Measurements from ENCODE around the gene XK. TPM values are rescaled to one million over a fixed set of nuclear protein-coding genes. Genes with fewer than 3 reads are reported as not detected.
"Not testable (repeated sequence)": the region's sequence is repeated elsewhere in the genome, so short reads cannot be mapped to it uniquely, and the experiment has no call there.

Gene XK
- total RNA-seq (2014; rRNA removed; shearing (Covaris generic); ENCODE audit: low replicate concordance): 0.04 TPM in 2 replicates

DNA sequence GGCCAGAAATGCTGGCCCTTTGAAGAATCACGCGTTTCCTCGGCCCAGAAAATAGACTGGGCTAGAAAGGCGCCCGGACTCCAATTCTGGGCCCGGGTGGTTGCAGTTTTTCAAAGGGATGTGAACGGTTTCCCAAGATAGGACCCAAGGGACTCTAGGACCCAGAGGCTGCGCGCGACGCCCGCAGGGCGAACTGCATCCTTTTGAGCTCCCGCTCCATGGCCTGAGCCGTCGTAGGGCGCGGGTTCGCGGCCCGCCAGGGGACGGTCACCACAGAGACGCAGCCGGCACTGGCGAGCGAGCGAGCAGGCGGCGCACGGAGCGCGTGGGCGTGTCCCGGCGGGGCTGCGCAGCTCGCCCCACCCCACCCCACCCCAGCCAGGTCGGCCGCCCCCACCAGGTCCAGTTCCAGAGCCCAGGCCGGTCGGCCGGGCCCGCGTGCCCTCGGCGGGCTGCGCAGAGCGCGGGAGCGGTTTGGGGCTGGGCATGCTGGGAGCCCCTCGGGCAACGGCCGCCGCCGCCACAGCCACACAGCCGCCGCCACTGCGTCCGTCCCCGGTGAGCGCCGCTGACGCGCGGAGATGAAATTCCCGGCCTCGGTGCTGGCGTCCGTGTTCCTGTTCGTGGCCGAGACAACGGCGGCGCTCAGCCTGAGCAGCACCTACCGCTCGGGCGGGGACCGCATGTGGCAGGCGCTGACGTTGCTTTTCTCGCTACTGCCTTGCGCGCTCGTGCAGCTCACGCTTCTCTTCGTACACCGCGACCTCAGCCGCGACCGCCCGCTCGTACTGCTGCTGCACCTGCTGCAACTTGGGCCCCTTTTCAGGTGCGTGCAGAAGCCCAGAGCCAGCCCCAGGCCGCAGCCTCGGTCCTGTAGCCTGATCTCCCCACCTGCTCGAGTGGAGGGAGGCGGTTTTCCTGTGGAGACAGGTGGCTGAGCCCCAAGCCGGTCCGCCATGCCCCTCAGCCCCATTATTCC, at the start of gene XK:
TSS of gene XK (plus strand) at position 411 of the 979 bp plus-strand sequence. CDS start at position 582, 171 bp downstream.
- no peaks in the 10 kb centered on the region for H3K27me3 ChIP-seq (ENCODE audit: low read length)
- H3K4me2 ChIP-seq (ENCODE audit: low read depth, low read length, poor library complexity, severe bottlenecking): peak within 1 kb of the TSS; percentile 44
- no peaks in the 10 kb centered on the region for H3K36me3 ChIP-seq (ENCODE audit: insufficient read depth, low read length)
- no peaks in the 10 kb centered on the region for H3K79me2 ChIP-seq (ENCODE audit: low read length)
- H2AFZ ChIP-seq (ENCODE audit: low read length): no peak within 1 kb of the TSS
- no peak within 1 kb of the TSS for H3K27ac ChIP-seq (ENCODE audit: low read length)
- no peaks in the 10 kb centered on the region for H3K9me2 ChIP-seq (replicated peaks; ENCODE audit: insufficient read depth, low read length)
- H3K4me1 ChIP-seq (ENCODE audit: low read length): no peaks in the 10 kb centered on the region
- no peak within 1 kb of the TSS for H3K9ac ChIP-seq (ENCODE audit: low read length)
- DNase-seq: no peak
- H3K4me3 ChIP-seq (ENCODE audit: low read length): peak within 1 kb of the TSS; percentile 45; the same call in 1 of the 2 replicates
- no peaks in the 10 kb centered on the region for H3K9me3 ChIP-seq (ENCODE audit: low read length)
- no peaks in the 10 kb centered on the region for H4K20me1 ChIP-seq (ENCODE audit: insufficient read depth, low read depth, low read length)

DNA sequence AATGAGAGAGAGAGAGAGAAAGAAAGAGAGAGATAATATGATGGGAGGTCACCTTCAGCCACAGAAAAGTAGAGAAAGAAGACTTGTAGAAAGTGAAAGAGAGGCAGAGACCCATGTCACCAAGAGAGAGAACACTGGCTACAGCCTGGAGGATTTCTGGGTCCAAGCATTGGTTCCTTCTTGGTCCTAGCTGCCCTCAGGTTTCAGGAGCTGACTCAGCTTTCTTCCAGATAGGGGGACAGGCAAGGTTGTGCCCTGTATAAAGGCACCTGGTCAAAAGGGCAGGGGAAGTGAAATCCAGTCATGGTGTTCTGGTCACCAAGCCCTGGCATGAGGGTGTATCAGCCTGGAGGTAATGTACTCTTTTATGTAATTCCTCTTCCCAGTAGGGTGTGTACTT, 47.5 kb upstream of the XK start:
- no peak overlapping the region for H2AFZ ChIP-seq (ENCODE audit: low read length)
- no peaks in the 10 kb centered on the region for H3K36me3 ChIP-seq (ENCODE audit: insufficient read depth, low read length)
- H4K20me1 ChIP-seq (ENCODE audit: insufficient read depth, low read depth, low read length): no peaks in the 10 kb centered on the region
- no peak for DNase-seq
- no peaks in the 10 kb centered on the region for H3K27me3 ChIP-seq (ENCODE audit: low read length)
- no peaks in the 10 kb centered on the region for H3K9me3 ChIP-seq (ENCODE audit: low read length)
- no peaks in the 10 kb centered on the region for H3K79me2 ChIP-seq (ENCODE audit: low read length)
- no peak overlapping the region for H3K4me2 ChIP-seq (ENCODE audit: low read depth, low read length, poor library complexity, severe bottlenecking)
- H3K9me2 ChIP-seq (replicated peaks; ENCODE audit: insufficient read depth, low read length): no peaks in the 10 kb centered on the region
- peaks cover 17% of the 10 kb centered on the region for H3K4me1 ChIP-seq (ENCODE audit: low read length)
- H3K4me3 ChIP-seq (ENCODE audit: low read length): no peak overlapping the region
- H3K9ac ChIP-seq (ENCODE audit: low read length): no peak overlapping the region
- H3K27ac ChIP-seq (ENCODE audit: low read length): no peak overlapping the region

DNA sequence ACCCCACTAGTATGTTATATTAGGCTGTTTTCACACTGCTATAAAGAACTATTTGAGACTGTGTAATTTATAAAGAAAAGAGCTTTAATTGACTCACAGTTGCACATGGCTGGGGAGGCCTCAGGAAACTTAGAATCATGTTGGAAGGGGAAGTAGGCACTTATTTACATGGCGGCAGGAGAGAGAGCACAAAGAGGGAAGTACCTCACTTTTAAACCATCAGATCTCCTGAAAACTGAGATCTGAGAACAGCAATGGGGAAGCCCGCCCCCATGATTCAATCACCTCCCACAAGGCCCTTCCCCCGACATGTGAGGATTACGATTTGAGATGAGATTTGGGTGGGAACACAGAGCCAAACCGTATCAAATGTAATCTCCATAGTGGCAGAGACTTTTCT, 45.4 kb upstream of the XK start:
- H3K9ac ChIP-seq (ENCODE audit: low read length): no peak overlapping the region
- H3K9me3 ChIP-seq (ENCODE audit: low read length): no peaks in the 10 kb centered on the region
- no peaks in the 10 kb centered on the region for H3K9me2 ChIP-seq (replicated peaks; ENCODE audit: insufficient read depth, low read length)
- H3K4me2 ChIP-seq (ENCODE audit: low read depth, low read length, poor library complexity, severe bottlenecking): peak overlapping the region; percentile 14
- H3K79me2 ChIP-seq (ENCODE audit: low read length): no peaks in the 10 kb centered on the region
- no peaks in the 10 kb centered on the region for H3K27me3 ChIP-seq (ENCODE audit: low read length)
- H3K4me3 ChIP-seq (ENCODE audit: low read length): no peak overlapping the region
- H4K20me1 ChIP-seq (ENCODE audit: insufficient read depth, low read depth, low read length): no peaks in the 10 kb centered on the region
- 0 out of 2 replicates have a peak overlapping the region, but pooled peaks have one; percentile 24 for H2AFZ ChIP-seq (ENCODE audit: low read length)
- peaks cover 17% of the 10 kb centered on the region for H3K4me1 ChIP-seq (ENCODE audit: low read length)
- H3K36me3 ChIP-seq (ENCODE audit: insufficient read depth, low read length): no peaks in the 10 kb centered on the region
- H3K27ac ChIP-seq (ENCODE audit: low read length): no peak overlapping the region
- DNase-seq: no peak

DNA sequence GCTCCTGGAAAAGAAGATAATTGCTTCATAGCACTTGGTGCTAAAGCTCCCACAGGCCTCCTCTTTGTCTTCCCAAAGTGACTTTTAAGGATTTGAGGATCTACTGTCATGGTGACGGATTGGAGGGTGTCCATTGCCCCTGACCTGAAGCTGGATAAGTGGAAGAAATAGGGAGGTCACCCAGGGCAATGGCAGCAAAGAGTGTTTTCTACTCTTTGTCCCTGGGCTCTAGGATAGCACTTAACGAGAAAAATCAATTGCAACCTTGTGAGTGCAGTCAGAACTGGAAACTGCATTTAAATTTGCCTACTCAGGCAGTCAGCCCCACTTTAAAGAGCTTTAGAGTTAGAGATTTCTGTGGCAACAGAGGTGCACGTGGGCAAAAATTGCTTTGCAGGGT, 43.7 kb upstream of the XK start:
- peaks cover 15% of the 10 kb centered on the region for H3K4me1 ChIP-seq (ENCODE audit: low read length)
- H3K79me2 ChIP-seq (ENCODE audit: low read length): no peaks in the 10 kb centered on the region
- H4K20me1 ChIP-seq (ENCODE audit: insufficient read depth, low read depth, low read length): no peaks in the 10 kb centered on the region
- no peak overlapping the region for H2AFZ ChIP-seq (ENCODE audit: low read length)
- H3K4me3 ChIP-seq (ENCODE audit: low read length): no peak overlapping the region
- no peak for DNase-seq
- no peak overlapping the region for H3K9ac ChIP-seq (ENCODE audit: low read length)
- no peaks in the 10 kb centered on the region for H3K9me2 ChIP-seq (replicated peaks; ENCODE audit: insufficient read depth, low read length)
- H3K27me3 ChIP-seq (ENCODE audit: low read length): no peaks in the 10 kb centered on the region
- no peak overlapping the region for H3K4me2 ChIP-seq (ENCODE audit: low read depth, low read length, poor library complexity, severe bottlenecking)
- H3K9me3 ChIP-seq (ENCODE audit: low read length): no peaks in the 10 kb centered on the region
- no peaks in the 10 kb centered on the region for H3K36me3 ChIP-seq (ENCODE audit: insufficient read depth, low read length)
- H3K27ac ChIP-seq (ENCODE audit: low read length): no peak overlapping the region

DNA sequence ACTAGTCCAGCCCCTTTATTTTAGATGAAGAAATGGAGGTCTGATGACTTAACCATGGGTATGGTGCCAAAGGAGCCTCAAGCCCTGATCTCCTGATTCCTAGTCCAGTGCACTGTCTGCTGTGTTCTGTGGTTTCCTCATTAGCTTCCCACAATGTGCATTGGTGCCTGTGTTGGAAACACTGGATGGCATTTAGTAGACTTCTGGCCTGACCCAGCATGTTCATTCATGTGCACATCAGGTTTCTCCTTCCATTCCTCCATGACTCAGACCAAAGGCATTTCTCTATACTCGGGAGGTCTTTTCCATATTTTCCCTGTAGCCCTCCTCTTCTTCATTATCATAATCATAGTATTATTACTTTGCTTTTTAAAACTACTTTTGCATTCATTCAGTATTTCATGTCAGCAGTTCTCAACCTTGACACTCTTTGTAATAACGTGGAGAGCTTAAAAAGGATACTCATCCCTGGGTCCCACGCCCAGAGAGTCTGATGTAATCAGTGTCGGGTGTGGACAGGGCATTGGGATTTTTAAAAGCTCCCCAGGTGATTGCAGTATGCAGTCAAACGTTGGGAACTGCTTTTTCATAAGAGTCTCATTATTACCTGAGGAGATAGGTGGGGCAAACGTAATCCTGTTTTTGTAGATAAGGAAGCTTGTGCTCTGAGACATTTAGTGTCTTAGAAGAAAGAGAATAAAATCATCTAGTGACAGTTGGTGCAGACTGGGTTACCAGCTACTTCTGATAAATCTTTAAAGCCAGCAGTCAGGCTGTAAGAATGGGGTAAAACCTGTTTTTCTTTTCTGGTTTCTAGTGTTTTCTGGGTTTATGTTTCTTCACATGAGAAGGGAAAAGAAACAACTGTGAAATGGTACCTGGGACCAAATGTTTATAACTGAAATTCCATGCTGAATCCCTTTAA, 40.9 kb upstream of the XK start:
- peaks cover 11% of the 10 kb centered on the region for H3K4me1 ChIP-seq (ENCODE audit: low read length)
- no peak overlapping the region for H3K4me2 ChIP-seq (ENCODE audit: low read depth, low read length, poor library complexity, severe bottlenecking)
- DNase-seq: no peak
- H3K9me3 ChIP-seq (ENCODE audit: low read length): no peaks in the 10 kb centered on the region
- no peak overlapping the region for H2AFZ ChIP-seq (ENCODE audit: low read length)
- H3K36me3 ChIP-seq (ENCODE audit: insufficient read depth, low read length): no peaks in the 10 kb centered on the region
- no peaks in the 10 kb centered on the region for H4K20me1 ChIP-seq (ENCODE audit: insufficient read depth, low read depth, low read length)
- H3K27me3 ChIP-seq (ENCODE audit: low read length): no peaks in the 10 kb centered on the region
- no peak overlapping the region for H3K4me3 ChIP-seq (ENCODE audit: low read length)
- no peak overlapping the region for H3K9ac ChIP-seq (ENCODE audit: low read length)
- no peaks in the 10 kb centered on the region for H3K9me2 ChIP-seq (replicated peaks; ENCODE audit: insufficient read depth, low read length)
- H3K79me2 ChIP-seq (ENCODE audit: low read length): no peaks in the 10 kb centered on the region
- H3K27ac ChIP-seq (ENCODE audit: low read length): no peak overlapping the region

DNA sequence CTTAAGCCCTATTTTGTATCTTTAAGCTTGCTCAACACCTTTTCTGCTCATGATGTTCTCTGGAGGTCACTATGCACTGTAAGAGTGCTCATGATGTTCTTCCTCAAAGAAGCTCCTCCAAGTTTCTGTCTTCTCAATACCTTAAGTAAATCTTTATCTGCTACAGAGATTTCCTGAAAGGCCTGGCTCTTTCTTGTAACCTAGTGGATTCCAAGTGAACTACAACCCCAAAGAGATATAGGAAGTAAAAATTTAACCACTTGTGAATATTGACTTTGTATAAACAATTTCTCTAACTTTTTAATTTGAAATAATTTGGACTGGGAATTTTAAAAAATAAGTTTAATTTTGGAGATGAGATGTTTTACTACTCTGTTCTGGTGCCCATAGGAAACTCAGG, 39.3 kb upstream of the XK start:
- no peaks in the 10 kb centered on the region for H3K9me2 ChIP-seq (replicated peaks; ENCODE audit: insufficient read depth, low read length)
- no peak overlapping the region for H3K9ac ChIP-seq (ENCODE audit: low read length)
- H3K4me2 ChIP-seq (ENCODE audit: low read depth, low read length, poor library complexity, severe bottlenecking): no peak overlapping the region
- H3K36me3 ChIP-seq (ENCODE audit: insufficient read depth, low read length): no peaks in the 10 kb centered on the region
- no peaks in the 10 kb centered on the region for H4K20me1 ChIP-seq (ENCODE audit: insufficient read depth, low read depth, low read length)
- H3K27me3 ChIP-seq (ENCODE audit: low read length): no peaks in the 10 kb centered on the region
- H3K9me3 ChIP-seq (ENCODE audit: low read length): no peaks in the 10 kb centered on the region
- H2AFZ ChIP-seq (ENCODE audit: low read length): no peak overlapping the region
- no peak for DNase-seq
- H3K4me3 ChIP-seq (ENCODE audit: low read length): no peak overlapping the region
- no peaks in the 10 kb centered on the region for H3K4me1 ChIP-seq (ENCODE audit: low read length)
- no peak overlapping the region for H3K27ac ChIP-seq (ENCODE audit: low read length)
- H3K79me2 ChIP-seq (ENCODE audit: low read length): no peaks in the 10 kb centered on the region

- not testable (repeated sequence) for H3K79me2 ChIP-seq (ENCODE audit: low read length); H3K27ac ChIP-seq (ENCODE audit: low read length); H4K20me1 ChIP-seq (ENCODE audit: insufficient read depth, low read depth, low read length); H3K4me1 ChIP-seq (ENCODE audit: low read length); H2AFZ ChIP-seq (ENCODE audit: low read length); H3K27me3 ChIP-seq (ENCODE audit: low read length); H3K9me3 ChIP-seq (ENCODE audit: low read length); H3K4me2 ChIP-seq (ENCODE audit: low read depth, low read length, poor library complexity, severe bottlenecking); H3K36me3 ChIP-seq (ENCODE audit: insufficient read depth, low read length); H3K4me3 ChIP-seq (ENCODE audit: low read length); DNase-seq; H3K9ac ChIP-seq (ENCODE audit: low read length); H3K9me2 ChIP-seq (replicated peaks; ENCODE audit: insufficient read depth, low read length)
These were observed 34.7 kb upstream of the XK start for GRCh38 chrX:37650879-37651278.

DNA sequence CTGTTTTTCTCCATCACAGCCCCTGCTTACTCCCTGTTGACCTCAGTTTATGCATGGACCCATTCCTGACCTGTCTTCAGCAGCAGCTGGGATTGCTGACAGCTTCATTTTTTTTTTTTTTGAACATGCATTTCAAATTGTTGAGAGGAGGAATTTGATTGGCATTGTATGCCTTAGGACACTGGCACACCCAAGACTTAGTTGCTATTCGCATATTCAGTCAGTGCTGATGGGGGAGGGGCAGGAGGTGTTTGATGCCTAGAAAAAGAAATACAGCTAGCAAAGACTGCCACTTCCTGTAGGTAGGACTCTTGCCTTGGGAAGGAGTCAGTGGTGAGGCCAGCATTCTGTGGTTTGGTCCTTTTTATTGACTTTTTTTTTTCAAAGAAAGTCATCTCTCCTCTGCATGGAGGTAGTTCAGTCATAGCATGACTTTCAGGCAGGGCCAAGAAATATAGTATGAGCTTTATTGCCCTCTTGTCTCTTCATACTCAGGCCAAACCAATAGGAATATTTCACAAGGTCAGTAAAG, 33.6 kb upstream of the XK start:
- no peak overlapping the region for H3K9ac ChIP-seq (ENCODE audit: low read length)
- no peaks in the 10 kb centered on the region for H4K20me1 ChIP-seq (ENCODE audit: insufficient read depth, low read depth, low read length)
- no peaks in the 10 kb centered on the region for H3K4me1 ChIP-seq (ENCODE audit: low read length)
- DNase-seq: no peak
- H3K9me3 ChIP-seq (ENCODE audit: low read length): no peaks in the 10 kb centered on the region
- H3K27me3 ChIP-seq (ENCODE audit: low read length): no peaks in the 10 kb centered on the region
- no peaks in the 10 kb centered on the region for H3K79me2 ChIP-seq (ENCODE audit: low read length)
- no peak overlapping the region for H3K4me3 ChIP-seq (ENCODE audit: low read length)
- H2AFZ ChIP-seq (ENCODE audit: low read length): no peak overlapping the region
- no peaks in the 10 kb centered on the region for H3K9me2 ChIP-seq (replicated peaks; ENCODE audit: insufficient read depth, low read length)
- no peak overlapping the region for H3K4me2 ChIP-seq (ENCODE audit: low read depth, low read length, poor library complexity, severe bottlenecking)
- H3K27ac ChIP-seq (ENCODE audit: low read length): no peak overlapping the region
- H3K36me3 ChIP-seq (ENCODE audit: insufficient read depth, low read length): no peaks in the 10 kb centered on the region

Measured in Karpas-422 (cell line).